GM21423 (cell line): Measurements from ENCODE around the gene ZNF322.
A peak's percentile ranks its signal among the peaks of the same experiment; 100 is the strongest.

Source experiments
- ATAC-seq: cut with Tn5 transposase; IDR thresholded peaks from one replicate; pipeline ENCODE4 v1.9.1; 2021; ENCODE audit warnings: mild to moderate bottlenecking, moderate library complexity; ENCODE audit not compliant: unreplicated experiment

Gene ZNF322

GRCh38 chr6:26613689-26614683, 45.6 kb downstream of the ZNF322 start:
- no peak for ATAC-seq

DNA sequence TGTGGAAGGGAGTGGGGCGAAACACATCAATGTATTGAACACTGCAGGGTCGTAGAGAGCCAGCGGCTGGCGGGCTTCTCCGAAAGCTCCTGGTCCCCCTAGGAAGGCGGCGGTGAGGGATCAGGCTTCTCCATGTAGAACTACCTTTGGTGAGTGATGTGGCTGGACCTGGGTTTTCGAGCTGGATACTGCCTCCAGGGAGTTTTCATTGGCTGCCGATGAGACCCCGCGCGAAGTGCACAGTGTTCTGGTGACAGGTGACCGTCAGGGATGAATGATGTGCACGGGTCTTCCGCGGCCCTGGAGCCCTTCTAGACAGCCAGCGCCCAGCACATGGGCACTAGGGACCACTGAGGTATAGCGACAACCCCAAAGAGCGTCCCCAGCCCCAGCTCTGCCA, 46.3 kb downstream of the ZNF322 start:
- ATAC-seq = no peak

- no peak for ATAC-seq
These were observed 47.9 kb downstream of the ZNF322 start for GRCh38 chr6:26611599-26611998.

DNA sequence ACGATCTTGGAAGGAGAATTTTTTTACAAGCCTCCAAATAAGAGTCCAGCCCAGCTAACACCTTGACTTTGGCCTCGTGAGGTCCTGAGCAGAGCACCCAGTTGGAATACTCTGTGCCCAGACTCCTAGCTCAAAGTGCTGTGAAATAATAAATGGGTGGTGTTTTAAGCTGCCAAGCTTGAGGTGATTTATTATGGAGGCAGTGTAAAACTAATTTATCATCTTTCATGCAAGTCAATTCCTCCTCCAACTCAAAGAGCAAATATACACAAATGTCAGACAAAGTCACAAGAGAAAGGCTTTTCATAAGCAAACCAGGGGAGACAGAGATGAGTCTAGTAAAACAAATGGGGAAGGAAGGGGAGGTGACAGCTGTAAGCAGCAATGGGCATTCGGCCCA, 50.1 kb downstream of the ZNF322 start:
- ATAC-seq = no peak

DNA sequence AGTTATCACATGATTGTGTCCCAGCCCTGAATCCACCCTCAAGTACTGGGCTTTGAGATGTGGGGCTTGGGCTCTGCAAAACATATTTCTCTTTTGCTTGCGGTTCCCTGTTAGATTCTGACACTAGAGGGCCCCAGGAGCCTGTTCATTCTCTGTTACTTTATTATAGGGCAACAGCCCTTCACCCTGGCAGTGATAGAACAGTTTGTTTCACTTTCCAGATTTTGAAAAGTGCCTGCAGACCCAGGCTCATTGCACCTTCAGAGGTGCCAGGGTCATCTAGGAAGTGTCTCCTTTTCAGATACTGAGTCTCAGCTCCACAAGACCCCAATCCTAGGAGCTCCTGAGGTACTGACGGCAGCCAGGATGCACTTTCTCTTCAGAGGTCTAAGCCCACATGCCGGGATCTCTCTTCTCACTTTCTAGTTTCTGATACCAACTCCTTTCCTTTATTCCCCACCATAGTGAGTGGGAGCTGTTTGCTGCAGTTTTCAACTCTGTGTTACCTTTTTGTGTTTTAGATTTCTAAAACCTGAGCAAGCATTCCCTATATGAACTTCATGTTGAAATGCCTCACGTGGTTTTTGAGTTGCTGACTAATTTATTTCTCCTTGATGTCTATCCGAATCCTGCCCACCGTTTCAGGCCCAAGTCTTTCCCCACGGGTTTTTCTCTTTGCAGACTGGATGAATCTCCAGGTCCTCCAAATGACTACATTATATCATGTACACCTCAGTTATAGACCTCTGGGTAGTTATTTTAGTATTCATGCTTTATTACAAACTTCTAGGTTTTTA, 51.9 kb downstream of the ZNF322 start:
- ATAC-seq = no peak

DNA sequence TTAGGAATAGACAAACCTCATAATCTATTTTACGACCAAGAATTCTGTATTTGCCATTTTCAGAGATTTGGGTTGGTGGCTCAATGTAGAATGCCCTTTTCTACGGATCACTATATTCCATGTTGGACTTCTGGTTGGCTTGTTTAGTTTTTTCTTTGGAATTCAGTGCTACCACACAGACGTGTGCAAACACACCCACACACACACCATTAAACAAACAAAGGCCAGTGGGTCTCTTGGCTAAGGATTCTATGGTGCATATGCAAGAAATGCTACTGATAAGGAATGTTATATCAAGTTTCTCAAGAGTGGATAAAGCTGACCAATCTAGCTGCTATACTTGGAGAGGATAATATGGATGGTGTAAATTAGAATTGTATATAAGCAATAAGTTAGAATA, 54.7 kb downstream of the ZNF322 start:
- ATAC-seq = no peak

DNA sequence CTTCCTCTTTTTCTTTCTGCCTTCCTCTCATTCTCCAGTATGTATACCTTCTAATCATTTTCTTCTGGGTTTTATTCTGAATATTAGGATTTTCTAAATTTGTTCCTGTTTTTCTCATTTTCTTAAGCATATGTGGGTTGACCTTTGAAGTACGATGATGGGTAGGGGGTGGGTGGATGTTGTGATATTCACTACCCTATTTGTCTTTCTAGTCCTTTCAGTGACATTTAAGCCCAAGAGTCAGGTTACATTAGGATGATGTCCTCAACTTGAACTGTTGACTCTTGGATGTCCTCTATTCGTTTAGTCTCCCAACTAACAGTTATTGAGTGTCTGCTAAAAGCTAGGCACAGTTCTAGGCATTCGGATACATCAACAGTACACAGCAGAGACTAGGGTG, 55.5 kb downstream of the ZNF322 start:
- no peak for ATAC-seq

DNA sequence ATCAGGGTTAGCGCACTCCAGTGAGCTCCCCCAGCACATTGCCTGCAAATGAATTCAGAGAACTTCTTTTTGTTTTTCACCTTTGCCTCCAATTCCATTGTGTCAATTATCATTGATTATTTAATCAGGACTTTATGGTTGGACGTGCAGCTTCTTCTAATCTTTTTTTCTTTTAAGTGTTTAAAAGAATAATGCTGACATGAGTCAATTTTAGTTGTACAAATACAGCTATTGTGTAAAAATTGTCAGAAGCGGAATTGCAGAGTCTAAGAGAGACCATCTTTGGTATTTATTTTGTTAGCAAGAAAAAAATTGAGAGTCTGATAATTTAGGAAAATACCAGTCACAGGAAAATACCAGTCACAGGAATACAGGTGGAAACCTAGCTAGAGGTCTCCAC, 57.3 kb downstream of the ZNF322 start:
- no peak for ATAC-seq

GRCh38 chr6:26600759-26601158, 58.8 kb downstream of the ZNF322 start:
- ATAC-seq = no peak

DNA sequence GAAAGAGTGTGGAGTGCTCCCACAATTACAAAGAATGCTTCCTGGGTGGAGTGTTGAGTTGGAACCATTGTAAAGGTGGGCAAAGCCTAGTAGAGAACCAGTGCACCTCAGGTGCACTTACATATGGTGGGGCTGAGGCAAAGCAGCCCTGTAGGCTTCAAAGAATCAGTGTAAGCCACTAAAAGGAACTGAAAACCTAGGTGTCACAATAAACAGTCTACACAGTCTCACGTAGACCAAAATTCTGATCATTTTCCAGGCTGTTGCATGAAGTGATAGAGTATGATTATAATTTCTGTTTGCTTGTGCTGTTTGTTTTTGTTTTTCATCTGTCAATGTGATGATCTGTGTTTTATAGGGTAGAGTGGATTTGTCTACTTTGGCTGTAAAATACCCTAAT, 60.0 kb downstream of the ZNF322 start:
- ATAC-seq = no peak

GRCh38 chr6:26599134-26599533, 60.4 kb downstream of the ZNF322 start:
- ATAC-seq = no peak

DNA sequence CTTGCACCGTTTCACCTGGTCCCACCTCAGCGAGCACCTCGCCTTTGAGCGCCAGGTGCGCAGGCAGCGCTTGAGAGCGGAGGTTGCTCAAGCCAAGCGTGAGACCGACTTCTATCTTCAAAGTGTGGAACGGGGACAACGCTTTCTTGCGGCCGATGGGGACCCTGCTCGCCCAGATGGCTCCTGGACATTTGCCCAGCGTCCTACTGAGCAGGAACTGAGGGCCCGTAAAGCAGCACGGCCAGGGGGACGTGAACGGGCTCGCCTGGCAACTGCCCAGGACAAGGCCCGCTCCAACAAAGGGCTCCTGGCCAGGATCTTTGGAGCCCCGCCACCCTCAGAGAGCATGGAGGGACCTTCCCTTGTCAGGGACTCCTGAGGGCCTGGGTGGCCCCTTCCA, 61.3 kb downstream of the ZNF322 start:
- ATAC-seq = no peak

GRCh38 chr6:26597821-26598220, 61.7 kb downstream of the ZNF322 start:
- ATAC-seq = no peak

DNA sequence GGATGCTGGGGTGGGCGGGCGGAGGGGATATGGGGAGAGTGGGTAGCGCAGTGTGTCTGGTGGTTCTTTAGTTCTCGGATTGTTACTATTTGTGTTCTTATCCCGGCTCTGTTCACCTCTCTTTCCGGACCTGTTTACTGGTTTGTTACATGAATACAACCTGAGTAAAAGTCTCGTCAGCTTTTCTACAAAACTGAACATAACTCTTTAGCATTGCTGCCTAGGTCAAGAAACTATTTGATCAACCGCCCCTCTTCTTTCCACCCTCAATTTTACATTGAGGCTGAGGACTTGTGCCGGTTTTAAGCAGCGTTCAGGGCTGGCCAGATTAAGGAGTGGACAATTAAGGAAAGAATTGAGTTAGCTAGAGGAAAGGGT, 62.2 kb downstream of the ZNF322 start:
- no peak for ATAC-seq

GRCh38 chr6:26596579-26597388, 62.8 kb downstream of the ZNF322 start, which contains the start of gene ABT1:
Gene ABT1, plus strand, starts transcription at chr6:26596953. Its CDS starts 30 bp downstream, at chr6:26596983.
- ATAC-seq = peak; percentile 74

DNA sequence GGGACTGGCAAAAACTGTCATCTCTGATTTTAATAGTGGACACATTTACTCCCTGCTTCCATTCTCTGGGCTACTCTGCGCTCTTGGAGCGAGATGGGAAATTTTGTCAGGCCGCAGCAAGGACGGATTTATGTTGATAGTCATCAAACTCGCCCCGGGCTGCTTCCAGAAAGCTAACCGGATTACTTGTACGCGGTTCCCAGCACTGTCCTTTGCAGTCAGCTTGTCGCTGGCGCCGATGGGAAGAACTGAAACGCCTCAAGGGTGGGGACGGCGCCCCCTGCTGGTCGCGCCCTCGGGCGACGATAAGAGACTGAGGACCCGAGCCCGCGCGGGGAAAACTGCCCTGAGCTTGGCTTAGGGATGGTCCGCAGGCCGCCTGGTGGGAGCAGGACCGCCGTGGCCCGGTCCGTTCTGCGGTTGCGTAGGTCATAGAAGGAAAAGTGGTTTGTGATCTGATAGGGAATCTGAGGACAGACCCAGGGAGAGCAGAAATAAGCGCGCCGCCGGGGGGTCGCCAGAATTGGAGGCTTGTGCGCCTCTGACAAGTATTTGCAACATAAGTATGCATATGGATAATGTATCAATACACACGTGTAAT, 63.8 kb downstream of the ZNF322 start:
- peak; percentile 57 for ATAC-seq

GRCh38 chr6:26594730-26595632, 64.6 kb downstream of the ZNF322 start:
- ATAC-seq = no peak

DNA sequence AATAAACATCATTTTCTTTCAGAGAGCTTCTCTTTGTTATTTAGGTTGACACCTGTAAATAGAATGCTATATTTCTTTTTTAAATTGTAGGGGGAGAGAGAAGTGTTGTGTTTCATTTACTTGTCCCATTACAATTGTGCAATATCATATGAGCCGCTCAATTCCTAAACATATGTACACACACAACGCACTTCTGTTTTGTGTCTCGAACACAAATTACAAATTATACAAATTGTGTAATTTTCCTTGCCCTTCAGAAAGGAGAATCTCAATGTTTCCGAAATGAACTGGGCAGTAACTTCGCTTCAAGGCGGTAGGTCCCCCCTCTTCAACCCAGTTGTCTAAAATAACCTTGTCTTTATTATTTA, 65.4 kb downstream of the ZNF322 start:
- ATAC-seq = no peak

DNA sequence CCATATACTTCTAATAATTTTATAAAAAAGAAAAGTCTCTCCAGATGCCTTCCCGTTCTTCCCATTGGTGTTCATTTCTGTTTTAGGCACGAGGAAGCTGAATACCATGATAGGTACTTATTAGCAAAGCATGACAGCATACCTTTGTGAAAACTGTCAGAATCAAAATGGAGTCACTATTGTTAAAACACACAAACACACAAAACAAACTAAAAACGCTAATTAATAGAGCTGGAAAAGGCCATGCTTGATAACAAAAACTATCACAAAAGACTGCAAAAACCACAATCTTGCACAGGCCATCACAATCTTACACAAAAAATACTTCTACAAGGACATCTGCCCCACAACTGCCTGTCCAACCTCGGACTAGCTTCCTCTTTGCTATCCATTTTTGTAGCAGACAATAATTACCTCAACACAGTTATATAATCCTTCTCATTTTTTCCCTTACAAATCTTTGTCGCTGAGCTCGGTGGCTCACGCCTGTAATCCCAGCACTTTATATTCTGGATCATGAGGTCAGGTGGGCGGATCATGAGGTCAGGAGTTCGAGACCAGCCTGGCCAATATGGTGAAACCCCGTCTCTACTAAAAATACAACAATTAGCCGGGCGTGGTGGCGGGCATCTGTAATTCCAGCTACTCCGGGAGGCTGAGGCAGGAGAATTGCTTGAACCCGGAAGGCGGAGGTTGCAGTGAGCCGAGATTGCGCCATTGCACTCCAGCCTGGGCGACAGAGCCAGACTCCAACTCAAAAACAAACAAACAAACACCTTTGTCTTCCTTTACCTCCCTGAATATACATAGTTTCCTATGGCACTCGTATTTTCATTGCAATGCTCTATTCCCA, 66.0 kb downstream of the ZNF322 start:
- no peak for ATAC-seq
